H1 (cell line): ENCODE data around the gene FRMPD2. TPM values are rescaled to one million over a fixed set of nuclear protein-coding genes. Genes with fewer than 3 reads are reported as not detected.

Experiments
- CTCF ChIA-PET: fragments of 300-600 bp; sonication (Branson Sonifier 250); formaldehyde crosslinking; loops from one replicate; lab custom pipeline; 2021; ENCODE audit not compliant: partially characterized antibody; lab: Charles Lee
- POLR2A ChIA-PET: fragments of 300-600 bp; sonication (Branson Sonifier 250); formaldehyde crosslinking; loops from one replicate; lab custom pipeline; 2021; ENCODE audit warnings: inconsistent platforms; ENCODE audit not compliant: partially characterized antibody; lab: Charles Lee
- DNase-seq, 2 experiments: peaks; one replicate each; pipeline versions ENCODE4 v3.0.0 to v3.0.0-alpha.2; 2010 to 2022; ENCODE audit warnings: low spot score in 2 of 2, low read depth in 1 of 2, mixed read lengths in 1 of 2
- FAIRE-seq: peaks from 2 replicates; lab custom pipeline; 2011; peaks lifted over from hg19 to GRCh38; lab: Jason Lieb, UNC
- H2AFZ ChIP-seq: 2 replicates; pipeline ENCODE4 v1.8.1; 2012; ENCODE audit warnings: low read length, inconsistent platforms
- H2AK5ac ChIP-seq: 2 replicates; pipeline ENCODE4 v1.6.1; 2013; ENCODE audit warnings: low read depth, low read length
- H2BK120ac ChIP-seq: replicated peaks from 2 replicates; pipeline ENCODE3; 2013; ENCODE audit warnings: low read depth, low read length, inconsistent platforms
- H2BK12ac ChIP-seq: 2 replicates; pipeline ENCODE4 v1.6.1; 2013; ENCODE audit warnings: low read depth, low read length
- H2BK15ac ChIP-seq: 2 replicates; pipeline ENCODE4 v1.6.1; 2013; ENCODE audit warnings: low read length
- H2BK20ac ChIP-seq: 2 replicates; pipeline ENCODE4 v1.6.1; 2013; ENCODE audit warnings: low read length
- H2BK5ac ChIP-seq: 2 replicates; pipeline ENCODE4 v1.6.1; 2013; ENCODE audit warnings: low read depth, low read length
- H3K14ac ChIP-seq: 2 replicates; pipeline ENCODE4 v1.6.1; 2013; ENCODE audit warnings: inconsistent platforms; ENCODE audit not compliant: insufficient read length
- H3K18ac ChIP-seq: 2 replicates; pipeline ENCODE4 v1.6.1; 2013; ENCODE audit warnings: low read length; ENCODE audit errors: extremely low read depth
- H3K23ac ChIP-seq: 2 replicates; pipeline ENCODE4 v1.6.1; 2013; ENCODE audit warnings: inconsistent platforms; ENCODE audit not compliant: insufficient read length
- H3K23me2 ChIP-seq: 2 replicates; pipeline ENCODE4 v1.6.1; 2013; ENCODE audit warnings: low read depth, low read length
- H3K27ac ChIP-seq: 2 replicates; pipeline ENCODE4 v1.6.1; 2011; ENCODE audit warnings: low read depth, low read length, inconsistent platforms
- H3K27me3 ChIP-seq, 4 experiments: replicated peaks in 1 of 4; 1 replicate in 1 of 4; 2 replicates in 3 of 4; pipeline versions ENCODE4 v1.6.1 to v1.8.1; 2011 to 2013; ENCODE audit warnings: low read length in 3 of 4, mild to moderate bottlenecking in 3 of 4, inconsistent platforms in 2 of 4, mixed read lengths in 2 of 4, moderate library complexity in 1 of 4; ENCODE audit not compliant: control insufficient read depth in 3 of 4, insufficient read depth in 3 of 4; ENCODE audit errors: extremely low read depth in 1 of 4
- H3K36me3 ChIP-seq, 4 experiments: 2 replicates each; pipeline versions ENCODE4 v1.6.1 to v1.8.1; 2011 to 2013; ENCODE audit warnings: mild to moderate bottlenecking in 4 of 4, low read length in 3 of 4, moderate library complexity in 2 of 4, control low read depth in 1 of 4, inconsistent platforms in 1 of 4; ENCODE audit not compliant: insufficient read depth in 4 of 4, control insufficient read depth in 2 of 4
- H3K4ac ChIP-seq: replicated peaks from 2 replicates; pipeline ENCODE3; 2013; ENCODE audit warnings: low read length, low read depth, mixed read lengths, inconsistent platforms; ENCODE audit not compliant: insufficient read length
- H3K4me1 ChIP-seq, 4 experiments: replicated peaks in 1 of 4; 1 replicate in 1 of 4; 2 replicates in 3 of 4; pipeline versions ENCODE4 v1.6.1 to v1.8.1; 2011 to 2013; ENCODE audit warnings: low read length in 3 of 4, inconsistent platforms in 2 of 4, mixed read lengths in 1 of 4; ENCODE audit not compliant: insufficient read depth in 4 of 4, control insufficient read depth in 3 of 4
- H3K4me2 ChIP-seq, 2 experiments: 2 replicates each; pipeline versions ENCODE4 v1.6.1 to v1.8.1; 2011 to 2013; ENCODE audit warnings: low read depth in 2 of 2, low read length in 2 of 2, control low read depth in 1 of 2, inconsistent platforms in 1 of 2, mild to moderate bottlenecking in 1 of 2; ENCODE audit not compliant: insufficient read depth in 1 of 2
- H3K4me3 ChIP-seq, 4 experiments: fragments of 200-600, 300-600 bp in 1 of 4; sonication (generic), shearing (Covaris generic), sonication (Bioruptor Twin) in 1 of 4; 2 replicates each; pipeline versions ENCODE4 v1.5.1 to v1.8.1; 2011 to 2016; ENCODE audit warnings: low read length in 4 of 4, low read depth in 3 of 4, control low read depth in 2 of 4, inconsistent platforms in 2 of 4, mild to moderate bottlenecking in 2 of 4, mixed read lengths in 1 of 4, moderate library complexity in 1 of 4; ENCODE audit not compliant: insufficient read depth in 2 of 4; ENCODE audit errors: extremely low read depth in 1 of 4
- H3K56ac ChIP-seq: replicated peaks from 2 replicates; pipeline ENCODE3; 2013; ENCODE audit warnings: low read depth, mild to moderate bottlenecking, mixed read lengths, low read length, inconsistent platforms; ENCODE audit not compliant: insufficient read length
- H3K79me1 ChIP-seq: 2 replicates; pipeline ENCODE4 v1.6.1; 2013; ENCODE audit warnings: low read depth, low read length, control low read depth
- H3K79me2 ChIP-seq, 2 experiments: 2 replicates each; pipeline versions ENCODE4 v1.6.1 to v1.8.1; 2012 to 2013; ENCODE audit warnings: low read length in 2 of 2, mild to moderate bottlenecking in 2 of 2, inconsistent platforms in 1 of 2; ENCODE audit not compliant: insufficient read depth in 2 of 2, control insufficient read depth in 1 of 2
- H3K9ac ChIP-seq, 4 experiments: replicated peaks in 1 of 4; 1 replicate in 1 of 4; 2 replicates in 3 of 4; pipeline versions ENCODE4 v1.6.1 to v1.8.1; 2011 to 2013; ENCODE audit warnings: low read depth in 3 of 4, low read length in 3 of 4, control low read depth in 2 of 4, mild to moderate bottlenecking in 2 of 4, moderate library complexity in 2 of 4, inconsistent platforms in 1 of 4; ENCODE audit errors: extremely low read depth in 1 of 4
- H3K9me3 ChIP-seq, 2 experiments: 2 replicates each; pipeline versions ENCODE4 v1.6.1 to v1.8.1; 2012 to 2013; ENCODE audit warnings: mild to moderate bottlenecking in 2 of 2, moderate library complexity in 2 of 2, control low read depth in 1 of 2, inconsistent platforms in 1 of 2, low read depth in 1 of 2, low read length in 1 of 2, mixed read lengths in 1 of 2; ENCODE audit not compliant: insufficient read depth in 2 of 2
- H4K20me1 ChIP-seq, 2 experiments: replicated peaks in 1 of 2; 2 replicates each; pipeline versions ENCODE3 to v1.8.1; 2011 to 2013; ENCODE audit warnings: inconsistent platforms in 2 of 2, low read length in 2 of 2, mild to moderate bottlenecking in 1 of 2; ENCODE audit not compliant: insufficient read depth in 2 of 2, control insufficient read depth in 1 of 2
- H4K5ac ChIP-seq: 2 replicates; pipeline ENCODE4 v1.6.1; 2013; ENCODE audit warnings: low read length, low read depth, mixed read lengths, inconsistent platforms; ENCODE audit not compliant: insufficient read length
- H4K8ac ChIP-seq: 2 replicates; pipeline ENCODE4 v1.8.0; 2013; ENCODE audit warnings: mild to moderate bottlenecking, moderate library complexity, low read length, inconsistent platforms; ENCODE audit not compliant: insufficient read depth; ENCODE audit errors: extremely low read depth
- H4K91ac ChIP-seq: replicated peaks from 2 replicates; pipeline ENCODE3; 2013; ENCODE audit warnings: low read length, mixed read lengths, inconsistent platforms; ENCODE audit not compliant: insufficient read length
- WGBS, 2 experiments: shearing (Covaris generic) in 1 of 2; methylation state at CpG; one replicate each; pipeline versions ENCODE4 v1.1.6 to v1.1.7; 2013 to 2015; ENCODE audit warnings: low lambda C conversion rate in 2 of 2, mixed read lengths in 2 of 2, inconsistent platforms in 1 of 2, low coverage in 1 of 2, missing lambda C conversion rate in 1 of 2; ENCODE audit not compliant: insufficient replicate concordance in 2 of 2, insufficient coverage in 1 of 2, insufficient read length in 1 of 2; ENCODE audit errors: extremely low coverage in 1 of 2, missing lambda C conversion rate in 1 of 2; 5-methylcytosine and 5-hydroxymethylcytosine counted together
- polyA plus RNA-seq, 7 experiments: library from polyadenylated mRNA; depleted of rRNA in 3 of 7; stranded (reverse) in 5 of 7; unstranded in 2 of 7; fragments of >200 nt in 5 of 7; fragments of 200-250 nt in 2 of 7; gene quantifications; 1 replicate in 5 of 7; 2 replicates in 1 of 7; 4 replicates in 1 of 7; pipeline versions ENCODE4 v1.2.1 to v1.2.3, GENCODE V29; 2011 to 2013; ENCODE audit warnings: missing spikeins in 2 of 7, mixed read lengths in 2 of 7
- total RNA-seq: library from RNA; stranded (reverse); fragmentation: NEBNext Ultra II Directional; extraction: Animal tissue kit (Norgen Biotek cat#: 25700); gene quantifications from 2 replicates; pipeline ENCODE4 v1.2.1, GENCODE V29; 2021
- TF ChIP-seq, protein P1 (sequence below): IDR thresholded peaks from 2 replicates; pipeline ENCODE4 v1.6.1; 2012; ENCODE audit warnings: low read length, inconsistent platforms

The FRMPD2 gene
- total and polyA plus RNA-seq, 2 of the 8 experiments (the other 6 are each of a cell fraction or from before 2014, with no cell fraction given), result 0.07 to 0.47 TPM

DNA sequence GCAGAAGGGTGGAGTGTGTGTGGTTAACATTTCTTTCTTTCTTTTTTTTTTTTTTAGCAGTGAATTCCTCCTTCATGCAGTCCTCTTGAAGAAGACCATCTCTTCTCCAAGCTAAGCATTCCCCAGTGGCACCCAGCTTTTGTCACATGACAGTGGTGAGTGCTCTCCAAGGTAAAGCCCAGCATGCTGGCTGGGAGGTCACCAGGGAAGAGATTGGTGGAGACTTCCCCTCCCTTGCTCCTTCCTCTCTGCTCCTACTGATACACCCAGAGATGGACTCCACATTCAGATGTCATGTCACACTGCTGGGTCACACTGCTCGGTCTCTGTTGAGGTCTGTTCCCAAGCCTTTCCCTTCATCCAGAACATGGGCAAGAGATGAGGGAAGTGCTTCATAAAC is 55.3 kb downstream of the FRMPD2 start:
- H3K79me2 ChIP-seq, result no peaks in the 10 kb centered on the region
- no peak overlapping the region for H2BK5ac ChIP-seq
- no peak for DNase-seq
- no peak overlapping the region for H3K56ac ChIP-seq
- H3K4me3 ChIP-seq, result no peak overlapping the region
- no peak overlapping the region for H4K91ac ChIP-seq
- no peak overlapping the region for H3K4ac ChIP-seq
- POLR2A ChIA-PET, result no interaction called here
- no peak overlapping the region for H3K23ac ChIP-seq
- CTCF ChIA-PET, result interaction anchor here (1.1 kb wide), 1 partner anchor 72 kb away, joined by 3 read pairs; no protein-coding TSS in a partner anchor
- 89% methylated on average over 1 of the region's 1 CpG; no CpG with 5 or more reads in 1 of the 2 experiments for WGBS, 2 experiments
- no peak overlapping the region for H3K4me2 ChIP-seq
- TF ChIP-seq, protein P1, sequence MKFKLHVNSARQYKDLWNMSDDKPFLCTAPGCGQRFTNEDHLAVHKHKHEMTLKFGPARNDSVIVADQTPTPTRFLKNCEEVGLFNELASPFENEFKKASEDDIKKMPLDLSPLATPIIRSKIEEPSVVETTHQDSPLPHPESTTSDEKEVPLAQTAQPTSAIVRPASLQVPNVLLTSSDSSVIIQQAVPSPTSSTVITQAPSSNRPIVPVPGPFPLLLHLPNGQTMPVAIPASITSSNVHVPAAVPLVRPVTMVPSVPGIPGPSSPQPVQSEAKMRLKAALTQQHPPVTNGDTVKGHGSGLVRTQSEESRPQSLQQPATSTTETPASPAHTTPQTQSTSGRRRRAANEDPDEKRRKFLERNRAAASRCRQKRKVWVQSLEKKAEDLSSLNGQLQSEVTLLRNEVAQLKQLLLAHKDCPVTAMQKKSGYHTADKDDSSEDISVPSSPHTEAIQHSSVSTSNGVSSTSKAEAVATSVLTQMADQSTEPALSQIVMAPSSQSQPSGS, result no peak
- no peak overlapping the region for H2BK15ac ChIP-seq
- no peak overlapping the region for H3K27ac ChIP-seq
- FAIRE-seq, result no peak
- H4K20me1 ChIP-seq, result no peaks in the 10 kb centered on the region
- no peak overlapping the region for H3K14ac ChIP-seq
- no peaks in the 10 kb centered on the region for H3K36me3 ChIP-seq
- no peak overlapping the region for H4K5ac ChIP-seq
- H3K79me1 ChIP-seq, result no peaks in the 10 kb centered on the region
- no peak overlapping the region for H2AK5ac ChIP-seq
- peaks cover 5% of the 10 kb centered on the region; the same call in 1 of the 2 replicates for H3K23me2 ChIP-seq
- H2BK12ac ChIP-seq, result no peak overlapping the region
- no peaks in the 10 kb centered on the region for H3K4me1 ChIP-seq
- H3K9me3 ChIP-seq, result no peaks in the 10 kb centered on the region
- H2BK120ac ChIP-seq, result no peak overlapping the region
- H4K8ac ChIP-seq, result no peak overlapping the region
- no peak overlapping the region for H2AFZ ChIP-seq
- no peaks in the 10 kb centered on the region for H3K27me3 ChIP-seq
- no peak overlapping the region for H3K9ac ChIP-seq
- H2BK20ac ChIP-seq, result no peak overlapping the region
- H3K18ac ChIP-seq, result no peak overlapping the region
